ENCODE results near the gene PROM1.

The PROM1 gene

DNA sequence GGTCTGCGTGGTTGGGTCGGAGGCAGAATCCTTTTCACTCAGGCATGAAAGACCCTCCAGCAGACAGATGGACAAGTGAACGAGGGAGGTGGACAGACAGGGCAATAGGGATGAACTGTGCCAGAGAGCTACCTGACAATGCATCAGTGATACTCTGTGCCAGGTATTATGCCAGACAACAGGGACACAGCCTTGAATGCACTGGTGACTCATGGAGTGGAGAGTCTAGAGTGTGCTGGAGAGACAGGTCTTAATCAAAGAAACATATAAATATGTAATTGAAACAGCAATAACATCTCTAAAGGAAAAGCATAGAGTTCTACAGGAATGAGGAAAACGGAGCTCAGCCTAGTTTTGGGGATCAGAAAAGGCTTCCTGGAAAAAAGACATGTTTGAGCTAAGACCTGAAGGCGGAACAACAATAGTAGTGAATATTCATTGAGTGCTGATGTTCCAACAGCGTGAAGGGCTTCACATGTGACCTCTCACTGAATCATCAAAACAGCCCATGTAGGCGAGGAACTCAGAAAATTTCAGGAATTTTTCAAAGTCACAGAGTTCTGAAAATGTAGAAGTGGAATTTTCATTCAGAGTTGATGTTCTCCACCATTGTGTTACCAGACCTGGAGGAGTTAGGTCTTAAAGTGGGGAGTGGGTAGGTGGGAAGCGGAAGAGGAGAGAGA lies 100.8 kb downstream of the PROM1 start:
- no peak for DNase-seq

DNA sequence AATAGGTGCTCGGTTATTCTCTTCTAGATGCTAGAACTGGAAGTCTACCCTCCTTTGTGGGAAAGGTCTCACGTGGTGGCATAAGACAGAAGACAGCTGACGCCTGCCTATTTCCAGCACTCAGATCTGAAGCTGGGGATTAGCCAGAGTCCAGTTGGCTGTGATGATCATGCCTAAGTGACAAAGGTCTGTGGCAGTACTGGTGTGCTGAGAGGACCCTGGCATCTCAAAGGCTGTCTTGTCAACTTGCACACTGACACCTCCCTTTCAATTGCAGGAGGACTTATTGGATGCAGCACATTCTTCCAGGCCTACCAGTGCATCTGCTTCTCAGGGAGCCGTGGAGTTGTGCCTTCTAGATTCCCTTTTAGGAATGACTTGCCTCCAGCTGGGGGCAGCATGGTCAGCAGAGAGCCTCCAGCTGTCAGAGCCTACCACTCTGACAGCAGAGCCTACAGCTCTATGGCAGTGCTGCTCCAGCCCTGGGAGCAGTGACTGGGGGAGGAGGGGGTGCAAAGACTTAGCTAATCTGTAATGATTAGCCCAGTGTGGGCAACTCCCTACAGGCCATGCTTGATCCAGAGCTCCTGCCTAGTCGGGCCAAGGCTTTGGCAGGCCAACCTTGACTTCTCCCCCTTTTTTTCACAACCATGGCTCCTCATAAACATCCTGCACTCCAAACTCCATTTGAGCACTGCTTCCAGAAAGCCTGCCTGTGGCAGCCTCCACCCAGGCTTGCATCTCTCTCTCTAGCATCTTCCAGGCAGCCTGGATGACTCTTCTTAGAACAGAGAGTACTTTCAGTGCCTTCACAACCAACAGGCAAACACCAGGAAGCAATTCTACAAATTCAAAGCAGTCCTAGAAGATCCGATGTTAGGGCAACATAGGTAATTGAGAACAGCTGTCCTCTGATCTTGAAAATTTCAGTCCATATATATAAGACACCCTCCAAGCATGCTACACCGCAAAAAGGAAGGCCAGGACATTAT lies 107.1 kb downstream of the PROM1 start:
- no peak for DNase-seq

DNA sequence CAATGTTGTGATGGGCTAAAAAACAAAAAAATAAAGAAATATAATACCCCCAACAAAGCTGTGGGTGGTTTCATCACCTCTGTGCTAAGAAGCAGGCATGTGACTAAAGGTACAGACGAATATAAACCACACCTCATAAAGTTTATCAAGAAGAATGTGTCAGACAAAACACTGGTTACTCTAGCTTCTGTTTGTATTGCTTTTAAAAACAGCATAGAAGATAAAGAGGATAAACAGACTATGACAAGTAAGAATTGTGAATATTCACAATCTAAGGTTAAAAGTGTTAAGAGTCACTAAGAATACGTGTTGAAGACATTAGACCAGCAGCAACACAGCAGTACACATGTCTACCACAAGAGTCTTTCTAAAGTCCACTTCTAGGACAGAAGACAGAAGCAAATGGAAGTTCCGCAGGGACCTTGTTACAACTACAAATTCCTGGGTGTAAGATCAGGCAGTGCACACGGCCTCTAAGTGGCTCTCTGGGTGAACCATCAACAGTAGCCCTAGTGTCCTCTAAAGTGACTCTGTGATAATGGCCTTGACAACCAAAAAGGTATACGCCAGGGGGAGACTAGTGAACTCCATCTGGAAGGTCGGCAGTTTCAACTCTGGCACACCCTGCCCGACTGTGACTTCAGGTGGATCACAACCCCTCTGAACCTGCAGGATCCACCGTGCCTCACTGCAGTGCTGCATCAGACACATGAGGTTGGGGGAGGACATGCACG lies 112.6 kb downstream of the PROM1 start:
- no peak for DNase-seq

DNA sequence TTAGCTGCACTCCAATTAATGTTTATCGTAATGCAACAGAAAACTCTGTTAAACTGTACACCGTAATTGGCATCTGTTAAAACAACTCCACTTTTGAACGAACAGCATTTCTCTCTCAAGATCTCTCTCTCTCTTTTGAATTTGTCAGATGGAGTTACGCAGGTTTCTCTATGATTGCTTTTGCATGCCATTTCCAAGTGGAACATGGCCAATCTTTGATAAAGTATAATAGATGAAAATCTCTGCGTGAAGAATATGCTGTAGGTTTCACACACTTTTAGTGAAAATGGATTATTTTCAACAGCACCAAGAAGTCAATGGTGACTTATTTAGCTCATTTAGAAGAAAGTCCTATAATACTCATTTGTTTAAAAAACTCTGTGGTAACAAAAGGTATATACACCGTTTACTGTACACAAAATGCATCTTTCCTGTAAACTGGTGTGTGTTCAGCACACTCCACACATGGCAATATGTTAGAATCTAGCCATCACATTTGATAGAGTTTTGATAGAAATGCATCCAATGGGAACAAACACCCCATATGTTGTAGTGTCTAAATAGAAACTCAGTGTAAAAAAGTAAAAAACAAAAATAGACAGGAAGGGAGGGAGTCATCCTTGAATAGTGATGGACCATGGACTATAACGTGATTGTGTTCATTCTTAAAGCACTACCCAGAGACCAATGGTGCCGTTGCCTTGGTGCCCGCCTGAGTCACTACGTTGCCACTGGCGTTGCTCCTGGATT lies 115.1 kb downstream of the PROM1 start:
- DNase-seq, result no peak

DNA sequence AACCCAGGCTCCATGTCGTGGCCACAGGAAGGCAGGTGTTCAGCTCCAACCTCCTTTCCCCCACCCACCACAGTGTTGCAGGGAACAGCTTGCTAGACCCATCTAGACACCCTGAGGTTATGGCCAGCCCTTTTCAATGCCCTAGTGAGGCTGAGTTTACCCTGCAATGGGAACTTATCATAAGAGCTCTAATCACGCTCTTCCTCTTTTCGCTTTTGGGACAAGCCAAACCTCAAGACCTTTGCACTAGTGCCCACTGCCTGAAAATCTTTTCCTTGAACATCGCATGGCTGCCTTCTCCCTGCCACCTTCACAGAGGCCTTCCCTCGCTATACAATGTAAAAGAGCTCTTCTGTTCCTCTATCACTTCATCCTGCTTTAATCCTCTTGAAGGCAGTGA lies 118.5 kb downstream of the PROM1 start:
- DNase-seq, result no peak

DNA sequence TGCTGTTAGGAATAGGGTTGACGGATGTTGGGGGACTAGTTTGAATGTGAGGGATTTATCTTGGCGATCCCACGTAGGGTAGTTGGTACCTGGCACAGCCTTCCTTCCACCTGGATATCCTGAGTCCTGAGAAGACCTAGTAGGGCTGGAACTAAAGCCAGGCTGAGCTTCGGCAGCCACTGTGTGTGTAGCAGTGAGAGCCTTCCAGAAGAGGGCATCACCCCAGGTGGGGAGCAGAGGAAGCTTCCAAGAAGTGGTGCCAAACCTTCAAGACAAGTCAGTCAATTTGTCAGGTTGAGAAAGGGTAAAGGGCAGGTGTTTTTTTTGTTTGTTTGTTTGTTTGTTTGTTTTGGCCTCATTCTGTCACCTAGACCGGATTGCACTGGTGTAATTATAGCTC lies 119.7 kb downstream of the PROM1 start:
- DNase-seq, result no peak

DNA sequence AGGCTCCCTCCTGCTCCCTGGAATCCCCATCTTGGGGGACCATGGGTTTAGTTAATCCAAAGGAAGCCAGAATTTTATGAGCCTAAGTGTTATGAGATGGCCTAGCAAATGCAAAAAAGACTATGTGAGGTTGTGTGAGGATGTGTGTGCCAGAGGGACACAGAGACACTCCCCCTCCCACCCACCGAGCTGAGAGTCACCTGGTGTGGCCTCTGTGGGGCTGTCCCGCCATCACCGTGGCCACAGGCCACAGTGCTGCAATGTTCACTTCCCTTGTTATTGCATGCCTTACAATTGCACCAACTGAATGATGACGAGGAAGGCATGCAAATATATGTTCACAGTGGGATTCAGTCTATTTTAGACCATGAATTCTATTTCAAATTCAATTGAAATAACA lies 120.2 kb downstream of the PROM1 start:
- DNase-seq, result no peak

DNA sequence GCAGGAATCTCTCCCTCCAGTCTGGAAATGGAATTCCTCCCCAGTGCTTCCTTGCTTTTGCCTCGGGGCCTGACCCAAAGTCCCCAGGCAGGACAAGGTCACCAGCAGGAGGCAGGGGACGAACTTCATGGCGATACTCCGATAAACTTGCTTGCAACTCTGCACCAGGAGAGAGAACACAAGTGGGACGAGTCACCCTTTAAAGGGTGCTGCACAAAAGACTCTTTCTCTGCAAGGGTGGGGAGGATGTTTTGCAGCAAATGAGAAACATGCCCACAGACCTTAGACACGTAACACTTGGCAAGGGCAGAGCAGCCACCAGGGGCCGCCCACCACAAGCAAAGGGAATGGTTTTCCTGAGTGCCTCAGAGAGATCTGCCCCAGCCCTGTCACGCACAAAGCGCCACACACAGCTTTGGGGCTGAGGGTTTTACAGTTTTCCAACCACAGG lies 120.8 kb downstream of the PROM1 start, which contains the start of gene FGFBP2:
Gene FGFBP2 (minus strand): TSS at position 175 of the 451 bp plus-strand sequence. CDS start 46 bp downstream, at position 129.
- no peak for DNase-seq

DNA sequence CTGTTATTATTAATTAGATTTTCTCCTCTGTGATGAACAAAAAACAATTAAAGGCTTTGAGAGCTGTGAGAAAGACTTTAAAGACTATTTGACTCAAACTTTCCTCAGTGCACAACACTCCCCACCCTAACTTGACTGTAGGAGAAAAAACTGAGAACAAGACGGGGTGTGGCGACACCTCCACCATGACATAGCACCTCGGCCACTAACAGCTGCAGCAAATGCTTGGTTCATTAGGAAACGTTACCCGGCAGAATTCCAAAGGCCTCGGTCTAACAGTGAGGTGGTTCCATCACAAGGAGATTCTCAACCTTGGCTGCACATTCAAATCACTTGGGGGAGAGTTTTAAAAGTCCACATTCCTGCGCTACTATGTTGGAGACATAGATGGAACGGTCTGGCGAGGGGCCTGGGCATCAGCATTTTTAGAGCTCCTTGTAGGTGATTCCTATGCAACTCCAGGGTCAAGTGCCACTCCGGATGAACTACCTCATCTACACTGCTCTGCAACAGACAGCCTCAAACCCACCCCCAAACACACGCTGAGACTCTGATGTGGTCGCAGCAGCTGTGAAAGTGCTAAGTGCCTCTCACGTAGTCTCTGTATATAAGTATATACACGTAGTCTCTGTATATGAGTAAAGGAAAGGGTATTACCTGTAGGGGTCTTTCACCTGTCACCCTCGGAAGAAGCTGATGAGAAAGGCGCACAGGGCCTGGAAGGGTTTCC lies 121.9 kb downstream of the PROM1 start:
- DNase-seq, result no peak

DNA sequence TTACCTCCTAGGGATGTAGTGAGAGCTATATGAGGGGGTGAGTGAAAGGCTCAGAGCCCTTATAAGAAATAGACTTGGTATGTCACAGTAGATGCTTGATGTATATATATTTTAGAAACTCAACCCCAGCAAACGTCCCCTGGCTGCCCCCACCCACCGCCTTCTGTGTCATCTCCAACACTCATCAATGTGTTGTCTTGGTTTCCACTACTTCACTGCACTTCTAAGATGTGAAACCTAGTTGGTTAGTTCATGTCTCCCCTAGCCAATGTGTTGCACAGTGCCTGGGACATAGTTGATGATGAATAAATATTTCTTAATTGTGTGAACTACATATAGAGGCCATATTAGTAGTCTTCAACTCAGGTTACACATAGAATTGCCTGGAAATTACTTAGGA lies 125.3 kb downstream of the PROM1 start:
- DNase-seq, result no peak

DNA sequence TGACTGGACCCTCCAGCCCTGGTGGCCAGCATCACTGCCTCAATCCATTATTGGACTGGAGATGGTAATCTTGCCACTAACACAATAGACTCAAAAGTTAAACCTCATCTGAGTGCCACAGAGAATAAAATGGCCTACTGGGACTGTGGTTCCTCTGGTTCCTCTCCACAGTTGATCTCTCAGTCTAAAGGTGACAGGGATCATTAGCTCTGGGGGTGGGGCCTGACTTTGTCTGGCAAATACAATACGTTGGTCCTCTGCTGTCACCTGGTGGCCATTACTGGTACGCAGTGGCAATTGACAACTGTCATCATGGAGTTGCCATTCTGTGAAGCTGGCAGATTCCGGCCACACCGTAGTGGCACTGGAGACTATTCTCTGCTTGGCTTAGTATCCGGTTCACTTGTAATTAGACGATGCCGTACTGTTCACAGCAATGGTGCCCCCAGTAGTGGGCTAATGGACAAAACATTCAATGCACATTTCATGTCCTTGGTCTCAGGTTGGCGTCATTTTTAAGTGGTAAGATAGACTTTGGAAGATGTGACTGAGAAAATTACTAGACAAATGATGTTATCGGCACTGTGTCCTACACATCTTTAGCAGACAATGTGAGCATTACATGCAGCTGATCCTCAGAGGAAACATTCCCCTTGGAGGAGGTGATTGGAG lies 127.5 kb downstream of the PROM1 start:
- DNase-seq, result peak; percentile 62

DNA sequence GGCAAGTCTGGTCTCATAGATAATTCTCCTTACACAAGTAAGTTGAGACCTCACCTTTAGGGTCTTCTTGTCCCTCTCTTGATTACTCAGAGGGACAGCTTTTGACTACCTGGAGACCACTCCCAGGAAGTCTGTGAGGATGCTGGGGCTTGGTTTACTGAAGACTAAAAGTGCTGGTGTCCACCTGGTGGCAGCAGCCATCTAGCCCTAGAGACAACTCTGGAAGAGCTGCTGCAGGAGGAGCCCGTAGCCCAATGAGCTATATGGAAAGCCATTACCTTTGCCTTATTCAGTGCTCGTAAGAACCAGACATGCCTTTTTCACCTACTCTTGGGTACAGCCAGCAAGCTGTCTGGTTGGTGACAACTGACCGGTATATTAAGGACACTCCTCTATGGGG lies 128.2 kb downstream of the PROM1 start:
- DNase-seq, result no peak

DNA sequence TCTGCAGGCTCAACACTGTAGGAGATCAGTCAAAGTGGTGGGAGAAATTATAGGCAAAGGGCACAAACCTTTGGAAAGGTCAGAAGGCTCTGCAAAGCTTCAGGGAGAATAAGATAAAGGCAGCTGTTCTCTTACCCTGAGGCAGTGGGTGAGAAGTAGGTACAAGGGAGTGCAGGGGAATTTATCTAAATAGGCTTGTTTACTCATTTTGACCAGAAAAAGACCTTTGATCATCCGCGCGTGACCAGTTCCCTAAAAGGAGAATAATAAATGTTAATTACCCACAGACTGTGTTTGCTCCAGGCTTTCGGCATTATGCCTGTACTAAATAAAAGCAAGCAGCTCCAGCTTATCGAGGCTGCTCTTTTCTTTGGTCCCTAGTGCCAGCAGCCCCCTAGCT lies 130.2 kb downstream of the PROM1 start:
- DNase-seq, result no peak

DNA sequence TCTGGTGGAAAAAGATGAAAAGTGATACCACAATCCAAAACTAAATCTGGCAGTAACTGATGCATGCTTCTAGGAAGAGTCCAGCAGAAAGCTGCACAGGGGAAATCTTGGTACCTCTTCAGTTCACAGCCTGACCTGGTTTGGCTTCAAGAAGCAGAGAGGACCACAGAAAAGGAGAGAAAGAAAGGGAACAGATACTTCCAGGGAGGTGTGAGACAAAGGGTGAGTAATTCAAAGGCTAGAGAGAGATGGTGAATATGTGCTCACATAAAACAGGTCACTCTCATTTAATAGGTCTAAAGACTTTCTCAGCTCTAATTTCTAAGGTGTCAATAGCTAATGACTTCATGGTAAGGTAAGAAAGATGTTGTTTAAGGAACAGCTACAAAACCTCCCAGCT lies 132.0 kb downstream of the PROM1 start:
- DNase-seq, result no peak

DNA sequence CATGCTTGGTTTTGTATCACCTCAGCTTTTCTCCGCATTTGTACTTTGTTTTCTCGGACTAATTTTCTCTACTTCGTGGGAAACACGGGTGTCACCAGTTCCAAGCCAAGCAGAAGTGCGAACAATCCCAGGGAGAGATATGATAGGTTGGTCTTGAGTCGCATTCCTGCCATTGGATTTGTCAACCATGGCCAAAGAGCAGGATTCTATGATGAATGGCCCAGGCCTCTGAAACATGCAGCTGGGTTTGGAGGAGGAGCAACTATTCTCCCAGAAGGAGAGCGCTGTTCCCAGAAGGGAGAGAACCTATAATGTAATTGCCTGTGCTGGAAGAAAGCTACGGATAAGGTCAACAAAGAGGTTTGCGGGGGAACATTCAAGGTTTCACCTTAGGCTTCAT lies 135.0 kb downstream of the PROM1 start:
- DNase-seq, result no peak

DNA sequence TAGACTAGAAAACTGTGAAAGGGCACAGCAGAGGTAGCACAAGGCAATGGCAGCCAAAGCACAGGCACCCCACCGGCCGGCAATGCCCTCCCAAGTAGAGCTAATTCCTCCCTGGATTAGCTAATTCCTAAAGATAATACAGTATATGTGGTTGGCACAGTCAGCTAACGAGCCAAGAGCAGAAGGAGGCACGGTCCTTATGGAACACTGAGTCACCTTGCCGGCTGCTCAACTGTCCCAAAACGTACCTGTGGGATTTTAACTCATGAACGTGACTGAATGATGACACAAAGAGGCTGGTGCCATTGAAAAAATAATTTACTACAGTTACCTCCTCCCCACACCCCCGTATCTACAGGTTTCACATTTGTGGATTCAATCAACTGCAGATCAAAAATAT lies 136.1 kb downstream of the PROM1 start:
- no peak for DNase-seq

DNA sequence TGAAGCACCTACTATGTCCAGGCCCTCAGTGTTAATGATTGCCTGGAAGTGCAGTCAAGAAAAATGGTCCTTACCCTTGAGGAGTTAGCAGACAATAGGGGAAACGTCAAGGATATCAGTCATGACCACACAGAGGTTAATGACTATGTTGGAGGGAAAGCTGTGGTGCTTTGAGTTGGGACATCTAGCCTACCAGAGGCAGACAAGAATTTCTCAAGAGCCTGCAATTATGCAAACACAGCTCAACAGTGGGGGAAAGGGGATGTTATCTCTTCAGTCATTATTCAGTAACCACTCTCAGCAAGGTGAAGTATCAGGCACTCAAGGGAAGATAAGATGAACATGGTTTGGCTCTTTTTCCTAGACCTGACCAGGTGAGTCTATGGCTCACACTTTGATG lies 138.3 kb downstream of the PROM1 start:
- DNase-seq, result no peak

DNA sequence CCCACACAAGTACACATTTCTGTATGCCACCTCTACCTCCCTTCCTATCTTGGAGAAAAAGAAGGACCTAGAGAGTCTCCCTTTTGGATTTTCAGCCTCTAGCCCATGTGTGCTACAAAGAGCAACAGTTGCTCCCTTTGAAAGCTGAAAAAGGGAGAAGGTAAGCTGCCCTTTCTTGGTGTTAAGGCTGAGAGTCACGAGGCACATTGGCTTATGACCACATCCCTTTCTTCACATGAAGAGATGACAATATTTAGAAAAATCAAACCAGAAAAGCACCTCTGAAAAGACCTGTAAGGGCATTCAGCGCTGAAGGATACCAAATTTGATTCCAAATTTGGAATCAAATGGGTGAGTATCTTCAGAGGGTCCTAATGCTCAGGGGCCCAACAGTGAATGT lies 138.9 kb downstream of the PROM1 start:
- no peak for DNase-seq

DNA sequence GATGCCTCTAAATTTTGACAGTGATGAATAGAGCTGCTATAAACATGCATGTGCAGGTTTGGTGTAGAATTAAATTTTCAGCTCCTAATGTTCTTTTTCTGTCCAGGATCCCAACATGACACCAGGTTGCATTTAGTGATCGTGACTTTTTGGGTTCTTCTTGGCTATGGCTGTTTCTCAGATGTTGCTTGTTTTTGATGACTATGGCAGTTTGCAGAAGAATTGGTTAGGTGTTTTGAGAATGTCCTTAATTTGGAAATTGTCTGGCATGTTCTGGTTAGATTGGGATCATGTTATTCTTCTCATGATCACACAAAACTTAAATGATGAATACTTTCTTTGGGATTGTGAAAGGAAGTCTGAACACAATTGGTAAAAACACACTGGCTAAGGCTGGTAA lies 141.5 kb downstream of the PROM1 start:
- DNase-seq, result no peak

DNA sequence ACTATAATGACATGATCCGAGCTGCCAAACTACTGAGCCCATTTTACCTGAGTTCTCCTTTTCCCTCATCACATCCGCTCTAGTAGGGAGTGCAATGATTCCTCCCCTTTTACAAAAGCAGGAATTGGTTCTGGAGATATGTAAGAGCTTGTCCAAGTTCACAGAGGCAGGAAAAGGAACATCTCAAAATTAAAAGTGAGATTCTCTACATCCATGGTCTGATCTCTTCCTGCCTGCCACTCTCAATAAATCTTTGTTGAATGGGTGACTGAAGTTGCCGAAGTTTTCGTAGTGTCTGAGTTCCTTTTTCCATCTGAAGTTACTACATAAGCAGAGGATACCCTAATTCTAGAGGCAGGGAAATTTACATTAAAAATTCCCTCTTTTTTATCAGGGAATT lies 145.2 kb downstream of the PROM1 start, which contains the start of gene FGFBP1:
Gene FGFBP1 (minus strand): TSS at position 101 of the 400 bp plus-strand sequence. CDS start 2,108 bp downstream, outside the sequence.
- no peak for DNase-seq

DNA sequence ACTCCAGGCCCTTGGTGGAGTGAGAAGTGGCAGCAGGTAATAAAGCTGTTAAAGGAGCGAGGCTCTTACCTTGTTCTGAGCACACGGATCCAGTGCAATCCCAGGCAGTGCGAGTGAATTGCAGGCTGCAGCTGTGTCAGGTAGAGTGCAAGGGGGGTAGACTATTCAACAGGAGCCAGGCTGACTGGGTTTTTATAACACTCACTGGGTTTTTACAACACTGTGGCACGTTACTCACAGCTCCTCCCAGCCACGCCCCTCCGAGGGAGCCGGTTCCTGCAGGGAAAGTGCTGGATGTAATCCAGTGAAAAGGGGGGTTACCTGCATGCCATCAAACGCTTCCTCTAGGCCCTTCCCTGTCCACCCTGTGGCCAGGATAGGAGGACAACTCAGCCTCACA lies 145.6 kb downstream of the PROM1 start:
- no peak for DNase-seq

Measured in T-helper 9 cell (primary cell).